Glutamatergic neuron (in vitro differentiated cells): ENCODE measurements around the gene DLG1. TPM values are rescaled to one million over a fixed set of nuclear protein-coding genes. Genes with fewer than 3 reads are reported as not detected.
A peak's percentile ranks its signal among the peaks of the same experiment; 100 is the strongest.

Experiments
- DNase-seq: peaks from one replicate; pipeline ENCODE4 v3.0.0; 2022
- H3K27ac Mint-ChIP-seq: one replicate; pipeline ENCODE4 v1.8.0; 2020; ENCODE audit warnings: mild to moderate bottlenecking, mixed read lengths, inconsistent platforms; ENCODE audit not compliant: unreplicated experiment
- H3K27me3 Mint-ChIP-seq: one replicate; pipeline ENCODE4 v1.8.0; 2020; ENCODE audit warnings: mild to moderate bottlenecking, moderate library complexity, mixed read lengths, inconsistent platforms; ENCODE audit not compliant: unreplicated experiment
- H3K36me3 Mint-ChIP-seq: one replicate; pipeline ENCODE4 v1.8.0; 2020; ENCODE audit warnings: mild to moderate bottlenecking, mixed read lengths, inconsistent platforms; ENCODE audit not compliant: unreplicated experiment
- H3K4me1 Mint-ChIP-seq: one replicate; pipeline ENCODE4 v1.8.0; 2020; ENCODE audit warnings: mild to moderate bottlenecking, low read depth, mixed read lengths, inconsistent platforms; ENCODE audit not compliant: unreplicated experiment
- H3K4me3 Mint-ChIP-seq: one replicate; pipeline ENCODE4 v1.8.0; 2020; ENCODE audit warnings: mild to moderate bottlenecking, mixed read lengths, inconsistent platforms; ENCODE audit not compliant: unreplicated experiment
- H3K9me3 Mint-ChIP-seq: one replicate; pipeline ENCODE4 v1.8.0; 2020; ENCODE audit warnings: mild to moderate bottlenecking, moderate library complexity, mixed read lengths, inconsistent platforms; ENCODE audit not compliant: unreplicated experiment
- CTCF ChIP-seq: fragments of 200-600 bp; sonication (generic); IDR thresholded peaks from one replicate; pipeline ENCODE4 v1.5.0; 2021; ENCODE audit not compliant: partially characterized antibody, unreplicated experiment
- total RNA-seq: library from RNA; stranded (reverse); fragmentation: NEBNext Ultra II Directional; extraction: Animal tissue kit (Norgen Biotek cat#: 25700); gene quantifications from one replicate; pipeline ENCODE4 v1.2.1, GENCODE V29; 2021; ENCODE audit not compliant: unreplicated experiment

DLG1 gene
- total RNA-seq, 1 donor from 2014 or later: 66.0 TPM

DNA sequence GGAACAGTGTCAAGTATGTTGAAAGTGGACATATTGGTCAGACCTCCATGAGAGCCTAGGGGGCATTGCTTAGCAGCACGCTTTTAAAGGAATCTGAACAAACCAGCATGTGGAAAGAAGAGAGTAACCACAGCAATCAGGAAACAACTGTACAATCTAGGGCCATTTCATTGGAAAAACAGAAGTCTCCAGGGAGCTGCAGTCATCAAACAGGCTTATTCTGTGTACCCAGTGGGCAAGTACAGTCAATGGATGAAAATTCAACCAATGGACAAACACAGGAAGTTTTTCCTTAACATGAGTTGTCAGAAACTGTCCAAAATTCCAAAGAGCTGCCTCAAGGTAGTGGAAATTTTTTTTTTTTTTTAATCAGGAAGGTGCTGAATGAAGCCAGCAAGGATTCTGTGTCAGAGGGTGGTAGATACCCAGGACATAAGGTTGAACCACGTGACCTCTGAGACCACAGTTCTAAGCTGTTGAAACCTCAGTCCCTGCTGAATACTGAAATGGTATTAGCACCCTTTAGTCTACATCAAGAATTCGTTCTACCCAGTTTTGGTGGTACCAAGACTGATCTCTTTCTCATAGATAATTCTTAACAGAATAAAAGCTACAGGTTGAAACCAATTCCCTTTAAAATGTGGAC, 4.4 kb upstream of the DLG1 start:
- H3K27ac Mint-ChIP-seq: no peak overlapping the region
- no peak for DNase-seq

DNA sequence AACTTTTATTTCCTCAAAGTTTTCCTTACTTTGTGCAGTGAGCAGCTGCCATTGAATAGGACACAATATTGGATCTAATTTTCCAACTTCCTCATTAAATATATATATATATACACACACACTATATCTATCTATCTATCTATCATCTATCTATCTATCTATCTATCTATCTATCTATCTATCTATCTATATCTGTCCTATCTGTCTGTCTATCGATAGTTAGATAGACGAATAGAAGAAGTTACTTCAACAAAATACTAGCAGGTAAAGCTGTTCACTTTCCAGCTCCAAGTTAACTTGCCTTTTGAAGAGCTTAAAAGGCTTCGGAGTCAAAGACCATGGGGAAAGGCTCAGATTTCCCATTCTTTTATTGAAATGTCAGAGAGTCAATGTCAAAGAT, 3.6 kb upstream of the DLG1 start:
- Mint-ChIP-seq H3K27me3 (peaks cover 1% of the 10 kb centered on the region), H3K9me3 (peaks cover 4% of the 10 kb centered on the region), H3K4me3 (no peak overlapping the region), H3K27ac (no peak overlapping the region), H3K4me1 (peaks cover 1% of the 10 kb centered on the region), H3K36me3 (no peaks in the 10 kb centered on the region)
- TF ChIP-seq CTCF: no peak
- DNase-seq: no peak

More for the DNA sequence above, 4.4 kb upstream of the DLG1 start:
- Mint-ChIP-seq H3K4me1 (no peaks in the 10 kb centered on the region), H3K36me3 (no peaks in the 10 kb centered on the region), H3K4me3 (no peak overlapping the region), H3K27me3 (no peaks in the 10 kb centered on the region), H3K9me3 (peaks cover 2% of the 10 kb centered on the region)
- no peak for TF ChIP-seq CTCF

GRCh38 chr3:197300361-197300760, 1.9 kb upstream of the DLG1 start:
- no peaks in the 10 kb centered on the region for H3K36me3 Mint-ChIP-seq
- H3K27me3 Mint-ChIP-seq: peaks cover 4% of the 10 kb centered on the region

DNA sequence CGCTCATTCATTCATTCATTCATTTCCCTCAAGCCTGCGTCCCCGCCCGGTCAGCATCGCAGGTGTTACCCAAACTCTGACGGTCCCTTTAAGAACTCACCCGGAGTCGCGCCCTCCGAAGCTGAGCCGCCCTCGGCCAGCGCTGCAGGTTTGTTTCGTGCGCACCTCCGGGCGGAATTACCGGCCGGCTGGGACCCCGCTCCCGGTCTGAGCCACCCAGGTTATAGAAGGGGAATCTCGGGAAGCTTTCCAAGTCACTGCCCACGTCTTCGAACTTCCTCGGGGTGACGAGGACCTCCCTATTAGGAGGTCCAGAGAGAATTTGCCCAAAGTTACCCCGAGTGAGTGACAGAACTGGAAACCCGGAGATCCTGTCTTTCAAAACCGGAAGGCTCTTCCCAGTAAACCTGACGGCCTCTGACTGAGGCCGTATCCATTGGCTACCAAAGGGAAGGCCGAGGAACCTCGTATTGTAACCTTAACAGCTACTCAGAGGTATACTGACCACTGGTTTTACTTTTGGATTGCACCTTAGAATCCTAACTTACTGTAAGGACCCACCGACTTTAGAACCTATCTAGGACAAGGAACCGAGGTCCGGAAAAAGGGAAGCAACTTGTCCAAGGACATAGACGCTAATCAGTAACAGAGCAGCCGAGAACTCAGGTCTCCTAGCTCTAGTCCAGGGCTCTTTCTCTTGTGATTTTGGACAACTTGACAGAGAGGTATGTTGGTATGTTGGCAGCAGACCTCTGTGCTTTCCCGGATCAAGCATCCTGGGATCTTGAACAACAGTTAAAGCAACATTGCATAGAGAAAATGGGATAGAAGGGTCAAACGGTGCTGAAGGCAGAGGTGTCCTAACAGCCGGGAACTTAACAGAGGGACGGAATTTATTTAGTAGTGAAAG, 788 bp upstream of the DLG1 start:
- no peak for TF ChIP-seq CTCF
- Mint-ChIP-seq H3K27ac (no peak overlapping the region), H3K36me3 (no peaks in the 10 kb centered on the region), H3K27me3 (peaks cover 4% of the 10 kb centered on the region), H3K4me3 (peak overlapping the region; percentile 75), H3K4me1 (peaks cover 4% of the 10 kb centered on the region), H3K9me3 (peaks cover 6% of the 10 kb centered on the region)
- peak; percentile 32 for DNase-seq

More at GRCh38 chr3:197300361-197300760, 1.9 kb upstream of the DLG1 start:
- Mint-ChIP-seq H3K4me3 (no peak overlapping the region), H3K4me1 (peaks cover 4% of the 10 kb centered on the region), H3K9me3 (peaks cover 6% of the 10 kb centered on the region), H3K27ac (no peak overlapping the region)
- no peak for TF ChIP-seq CTCF
- no peak for DNase-seq
